GM21825 (cell line): Measurements from ENCODE around the gene LST1.
"Not testable (repeated sequence)": the region's sequence is repeated elsewhere in the genome, so short reads cannot be mapped to it uniquely, and the experiment has no call there.

Experiments
- ATAC-seq: cut with Tn5 transposase; IDR thresholded peaks from one replicate; pipeline ENCODE4 v1.9.1; 2021; ENCODE audit warnings: mild to moderate bottlenecking, moderate library complexity; ENCODE audit not compliant: unreplicated experiment

Gene LST1

GRCh38 chr6:31580438-31580740 lies 5.7 kb upstream of the LST1 start:
- no peak for ATAC-seq

GRCh38 chr6:31580807-31581433 lies 5.2 kb upstream of the LST1 start:
- peak; percentile 39 for ATAC-seq

GRCh38 chr6:31581434-31582229 lies 4.4 kb upstream of the LST1 start:
- ATAC-seq = no peak

- no peak for ATAC-seq
Measured at GRCh38 chr6:31582230-31582643, 3.8 kb upstream of the LST1 start, which contains the start of gene LTB. Gene LTB, minus strand, starts transcription at chr6:31582424. Its CDS starts 7 bp downstream, at chr6:31582417.

GRCh38 chr6:31585491-31585890 lies 586 bp upstream of the LST1 start:
- ATAC-seq = no peak

GRCh38 chr6:31586599-31587281 lies 663 bp downstream of the LST1 start:
- no peak for ATAC-seq

GRCh38 chr6:31587791-31588777 lies 2.0 kb downstream of the LST1 start:
- ATAC-seq = no peak

- ATAC-seq = no peak
Measured at GRCh38 chr6:31588871-31589650, 3.0 kb downstream of the LST1 start.

- not testable (repeated sequence) for ATAC-seq
Measured at GRCh38 chr6:31590691-31591090, 4.6 kb downstream of the LST1 start.

GRCh38 chr6:31592396-31592771 lies 6.3 kb downstream of the LST1 start:
- no peak for ATAC-seq

GRCh38 chr6:31597006-31597405 lies 10.9 kb downstream of the LST1 start:
- ATAC-seq = no peak

- no peak for ATAC-seq
Measured at GRCh38 chr6:31607317-31607716, 21.2 kb downstream of the LST1 start.

GRCh38 chr6:31609519-31610406 lies 23.7 kb downstream of the LST1 start:
- ATAC-seq = no peak

GRCh38 chr6:31610968-31611367 lies 24.9 kb downstream of the LST1 start:
- ATAC-seq = no peak

GRCh38 chr6:31614075-31614619 lies 28.1 kb downstream of the LST1 start:
- ATAC-seq = no peak

- no peak for ATAC-seq
Measured at GRCh38 chr6:31614684-31615578, 28.9 kb downstream of the LST1 start, which contains the start of gene AIF1. Gene AIF1, plus strand, starts transcription at chr6:31615234. Its CDS starts 96 bp downstream, at chr6:31615330.

GRCh38 chr6:31615748-31616147 lies 29.7 kb downstream of the LST1 start:
- no peak for ATAC-seq

- no peak for ATAC-seq
Measured at GRCh38 chr6:31617010-31617409, 30.9 kb downstream of the LST1 start.
